CD14-positive monocyte (primary cell): ENCODE results near the gene PLCH1. TPM values are rescaled to one million over a fixed set of nuclear protein-coding genes. Genes with fewer than 3 reads are reported as not detected.
"Not testable (repeated sequence)": the region's sequence is repeated elsewhere in the genome, so short reads cannot be mapped to it uniquely, and the experiment has no call there.

Experiments
- DNase-seq, 3 donors: peaks; one replicate each; pipeline ENCODE4 v3.0.0-alpha.2; 2011 to 2022
- H2AFZ ChIP-seq: 2 replicates; pipeline ENCODE4 v1.6.0; 2012; ENCODE audit warnings: mild to moderate bottlenecking, low read depth, low read length, inconsistent platforms; ENCODE audit not compliant: insufficient read depth, poor library complexity, severe bottlenecking
- H3K27ac ChIP-seq, 2 donors: 1 replicate in 1 of 2; 2 replicates in 1 of 2; pipeline ENCODE4 v1.5.1; 2012 to 2013; ENCODE audit warnings: low read length in 2 of 2, control low read depth in 1 of 2, inconsistent platforms in 1 of 2, low read depth in 1 of 2, mild to moderate bottlenecking in 1 of 2
- H3K27me3 ChIP-seq, 2 donors: one replicate each; pipeline versions ENCODE4 v1.6.0 to v1.6.1; 2011 to 2013; ENCODE audit warnings: low read length in 2 of 2; ENCODE audit not compliant: control insufficient read depth in 2 of 2, insufficient read depth in 2 of 2
- H3K36me3 ChIP-seq, 2 donors: replicated peaks in 1 of 2; 1 replicate in 1 of 2; 2 replicates in 1 of 2; pipeline versions ENCODE4 v1.5.1 to v1.6.1; 2012 to 2013; ENCODE audit warnings: low read length in 2 of 2, control low read depth in 1 of 2, inconsistent platforms in 1 of 2, mild to moderate bottlenecking in 1 of 2; ENCODE audit not compliant: insufficient read depth in 2 of 2, control insufficient read depth in 1 of 2
- H3K4me1 ChIP-seq, 2 donors: 1 replicate in 1 of 2; 2 replicates in 1 of 2; pipeline versions ENCODE4 v1.5.1 to v1.6.1; 2012 to 2013; ENCODE audit warnings: low read length in 2 of 2, control low read depth in 1 of 2, inconsistent platforms in 1 of 2, mild to moderate bottlenecking in 1 of 2, moderate library complexity in 1 of 2; ENCODE audit not compliant: insufficient read depth in 2 of 2, control insufficient read depth in 1 of 2
- H3K4me2 ChIP-seq: replicated peaks from 2 replicates; pipeline ENCODE3; 2012; ENCODE audit warnings: low read length, moderate library complexity, mild to moderate bottlenecking; ENCODE audit not compliant: poor library complexity, severe bottlenecking; ENCODE audit errors: extremely low read depth
- H3K4me3 ChIP-seq, 3 experiments: fragments of 200-600 bp in 1 of 3; sonication (generic) in 1 of 3; replicated peaks in 1 of 3; 1 replicate in 2 of 3; 2 replicates in 1 of 3; pipeline ENCODE4 v1.5.1; 2011 to 2013; ENCODE audit warnings: low read length in 3 of 3, mild to moderate bottlenecking in 3 of 3, control low read depth in 2 of 3, low read depth in 2 of 3, inconsistent platforms in 1 of 3, moderate library complexity in 1 of 3
- H3K79me2 ChIP-seq: 2 replicates; pipeline ENCODE4 v1.6.0; 2012; ENCODE audit warnings: mild to moderate bottlenecking, control low read depth, inconsistent platforms, low read length, moderate library complexity; ENCODE audit not compliant: insufficient read depth
- H3K9ac ChIP-seq: 2 replicates; pipeline ENCODE4 v1.6.0; 2017; ENCODE audit warnings: low read length, mild to moderate bottlenecking; ENCODE audit not compliant: insufficient read depth, poor library complexity, severe bottlenecking
- H3K9me3 ChIP-seq, 2 donors: replicated peaks in 1 of 2; 1 replicate in 1 of 2; 2 replicates in 1 of 2; pipeline versions ENCODE4 v1.5.1 to v1.6.1; 2012 to 2013; ENCODE audit warnings: low read length in 2 of 2, control low read depth in 1 of 2; ENCODE audit not compliant: control insufficient read depth in 1 of 2, insufficient read depth in 1 of 2
- H4K20me1 ChIP-seq: 2 replicates; pipeline ENCODE4 v1.6.0; 2012; ENCODE audit warnings: mild to moderate bottlenecking, low read length, control low read depth, moderate library complexity; ENCODE audit not compliant: insufficient read depth
- H3K27ac Mint-ChIP-seq, 7 donors: one replicate each; pipeline ENCODE4 v1.8.0; 2020; ENCODE audit warnings: mild to moderate bottlenecking in 7 of 7, mixed read lengths in 7 of 7, moderate library complexity in 6 of 7, inconsistent platforms in 2 of 7
- H3K27me3 Mint-ChIP-seq, 3 donors: one replicate each; pipeline ENCODE4 v1.8.0; 2021 to 2022; ENCODE audit warnings: low read depth in 3 of 3, mild to moderate bottlenecking in 3 of 3, mixed read lengths in 3 of 3, moderate library complexity in 3 of 3, inconsistent platforms in 1 of 3
- H3K36me3 Mint-ChIP-seq, 2 donors: one replicate each; pipeline ENCODE4 v1.8.0; 2020; ENCODE audit warnings: mixed read lengths in 2 of 2, inconsistent platforms in 1 of 2, mild to moderate bottlenecking in 1 of 2
- H3K4me1 Mint-ChIP-seq: one replicate; pipeline ENCODE4 v1.8.0; 2020; ENCODE audit warnings: mild to moderate bottlenecking, mixed read lengths
- H3K4me3 Mint-ChIP-seq, 2 donors: one replicate each; pipeline ENCODE4 v1.8.0; 2020; ENCODE audit warnings: mild to moderate bottlenecking in 2 of 2, mixed read lengths in 2 of 2, moderate library complexity in 1 of 2
- H3K9me3 Mint-ChIP-seq, 7 donors: one replicate each; pipeline ENCODE4 v1.8.0; 2020 to 2022; ENCODE audit warnings: mixed read lengths in 7 of 7, mild to moderate bottlenecking in 6 of 7, moderate library complexity in 6 of 7, inconsistent platforms in 2 of 7
- intact Hi-C, 2 donors: fragments of 100-400 bp; cut with micrococcal nuclease; formaldehyde crosslinking; loops; one replicate each; pipeline versions ENCODE4 v1.15.0 to v1.15.1; 2023
- polyA plus RNA-seq, 3 donors: library from polyadenylated mRNA; depleted of rRNA in 1 of 3; unstranded in 2 of 3; stranded (reverse) in 1 of 3; fragments of 300-500 nt in 2 of 3; fragments of >200 nt in 1 of 3; fragmentation: Illumina TruSeq in 2 of 3; gene quantifications; 1 replicate in 2 of 3; 2 replicates in 1 of 3; pipeline ENCODE4 v1.2.3, GENCODE V29; 2012 to 2021
- TF ChIP-seq, protein P1 (sequence below): fragments of 200-600 bp; IDR thresholded peaks from one replicate; pipeline ENCODE4 v1.8.0; 2022; ENCODE audit warnings: antibody characterized with exemption, mild to moderate bottlenecking

Gene PLCH1
- polyA plus RNA-seq, 3 donors, result not detected

DNA sequence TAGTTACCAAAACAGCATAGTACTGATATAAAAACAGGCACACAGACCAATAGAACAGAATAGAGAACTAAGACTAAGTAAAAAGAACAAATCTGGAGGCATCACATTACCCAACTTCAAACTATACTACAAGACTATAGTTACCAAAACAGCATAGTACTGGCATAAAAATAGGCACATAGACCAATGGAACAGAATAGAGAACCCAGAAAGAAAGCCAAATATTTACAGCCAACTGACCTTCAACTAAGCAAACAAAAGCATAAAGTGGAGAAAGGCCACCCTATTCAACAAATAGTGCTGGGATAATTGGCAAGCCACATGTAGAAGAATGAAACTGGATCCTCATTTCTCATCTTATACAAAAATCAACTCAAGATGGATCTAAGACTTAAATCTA, 130.5 kb downstream of the PLCH1 start:
- peaks cover 8 to 33% (median 15%) of the 10 kb centered on the region in 7 donors for H3K9me3 Mint-ChIP-seq

DNA sequence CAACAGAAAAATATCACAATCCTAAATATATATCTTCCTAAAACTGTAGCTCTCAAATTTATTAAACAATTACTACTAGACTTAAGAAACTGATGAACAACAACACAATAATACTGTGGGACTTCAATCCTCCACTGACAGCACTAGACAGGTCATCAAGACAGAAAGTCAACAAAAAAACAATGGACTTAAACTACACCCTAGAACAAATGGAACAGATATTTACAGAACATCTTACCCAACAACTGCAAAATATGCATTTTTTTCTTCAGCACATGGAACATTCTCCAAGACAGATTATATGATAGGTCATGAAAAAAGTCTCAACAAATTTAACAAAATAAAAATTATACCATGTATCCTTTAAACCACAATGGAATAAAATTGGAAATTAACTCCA, 133.4 kb downstream of the PLCH1 start:
- no peak overlapping the region for H3K27ac ChIP-seq
- no peak for DNase-seq
- H3K27ac Mint-ChIP-seq, result no peak overlapping the region
- H3K27me3 ChIP-seq, result no peaks in the 10 kb centered on the region
- no peaks in the 10 kb centered on the region for H3K36me3 ChIP-seq
- peaks cover 11 to 35% (median 22%) of the 10 kb centered on the region in 7 donors for H3K9me3 Mint-ChIP-seq
- no peak overlapping the region for H3K9ac ChIP-seq
- no peak overlapping the region for H2AFZ ChIP-seq
- H3K36me3 Mint-ChIP-seq, result no peaks in the 10 kb centered on the region
- no peaks in the 10 kb centered on the region for H3K79me2 ChIP-seq
- no peaks in the 10 kb centered on the region for H3K27me3 Mint-ChIP-seq
- H3K4me1 Mint-ChIP-seq, result no peaks in the 10 kb centered on the region
- peaks cover 10 to 20% of the 10 kb centered on the region in 2 donors for H3K9me3 ChIP-seq
- H4K20me1 ChIP-seq, result no peaks in the 10 kb centered on the region
- H3K4me3 ChIP-seq, result no peak overlapping the region
- H3K4me3 Mint-ChIP-seq, result no peak overlapping the region
- TF ChIP-seq, protein P1, sequence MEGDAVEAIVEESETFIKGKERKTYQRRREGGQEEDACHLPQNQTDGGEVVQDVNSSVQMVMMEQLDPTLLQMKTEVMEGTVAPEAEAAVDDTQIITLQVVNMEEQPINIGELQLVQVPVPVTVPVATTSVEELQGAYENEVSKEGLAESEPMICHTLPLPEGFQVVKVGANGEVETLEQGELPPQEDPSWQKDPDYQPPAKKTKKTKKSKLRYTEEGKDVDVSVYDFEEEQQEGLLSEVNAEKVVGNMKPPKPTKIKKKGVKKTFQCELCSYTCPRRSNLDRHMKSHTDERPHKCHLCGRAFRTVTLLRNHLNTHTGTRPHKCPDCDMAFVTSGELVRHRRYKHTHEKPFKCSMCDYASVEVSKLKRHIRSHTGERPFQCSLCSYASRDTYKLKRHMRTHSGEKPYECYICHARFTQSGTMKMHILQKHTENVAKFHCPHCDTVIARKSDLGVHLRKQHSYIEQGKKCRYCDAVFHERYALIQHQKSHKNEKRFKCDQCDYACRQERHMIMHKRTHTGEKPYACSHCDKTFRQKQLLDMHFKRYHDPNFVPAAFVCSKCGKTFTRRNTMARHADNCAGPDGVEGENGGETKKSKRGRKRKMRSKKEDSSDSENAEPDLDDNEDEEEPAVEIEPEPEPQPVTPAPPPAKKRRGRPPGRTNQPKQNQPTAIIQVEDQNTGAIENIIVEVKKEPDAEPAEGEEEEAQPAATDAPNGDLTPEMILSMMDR, result no peak
- H3K4me2 ChIP-seq, result no peak overlapping the region
- intact Hi-C loops, result no loop called here
- no peaks in the 10 kb centered on the region for H3K4me1 ChIP-seq

More for the DNA sequence above, 130.5 kb downstream of the PLCH1 start:
- H3K27ac ChIP-seq, H3K4me1 ChIP-seq, H3K4me1 Mint-ChIP-seq, H3K79me2 ChIP-seq, DNase-seq, H3K36me3 ChIP-seq, H3K27ac Mint-ChIP-seq, H3K4me2 ChIP-seq, H3K4me3 ChIP-seq, H3K9ac ChIP-seq, H3K27me3 ChIP-seq, H4K20me1 ChIP-seq, H3K36me3 Mint-ChIP-seq, H2AFZ ChIP-seq, intact Hi-C loops, H3K4me3 Mint-ChIP-seq, H3K27me3 Mint-ChIP-seq: not testable (repeated sequence)
- peaks cover 6 to 13% of the 10 kb centered on the region in 2 donors for H3K9me3 ChIP-seq
